GM18502 (cell line): ENCODE results near the gene PHF10.
"Not testable (repeated sequence)": the region's sequence is repeated elsewhere in the genome, so short reads cannot be mapped to it uniquely, and the experiment has no call there.

Source experiments
- ATAC-seq: cut with Tn5 transposase; IDR thresholded peaks from one replicate; pipeline ENCODE4 v1.9.1; 2021; ENCODE audit warnings: mild to moderate bottlenecking; ENCODE audit not compliant: unreplicated experiment, poor library complexity

PHF10 gene

GRCh38 chr6:169723991-169724493 is 258 bp downstream of the PHF10 start:
- peak; percentile 42 for ATAC-seq

- peak; percentile 44 for ATAC-seq
These were observed 945 bp downstream of the PHF10 start for GRCh38 chr6:169723200-169723909.

- peak; percentile 29 for ATAC-seq
These were observed 1.7 kb downstream of the PHF10 start for GRCh38 chr6:169722362-169723199.

GRCh38 chr6:169720207-169720855 is 4.0 kb downstream of the PHF10 start:
- ATAC-seq: no peak

- ATAC-seq: no peak
These were observed 5.2 kb downstream of the PHF10 start for GRCh38 chr6:169719117-169719516.

GRCh38 chr6:169714595-169714994 is 9.7 kb downstream of the PHF10 start:
- ATAC-seq: no peak

- no peak for ATAC-seq
These were observed 10.1 kb downstream of the PHF10 start for GRCh38 chr6:169714178-169714577.

GRCh38 chr6:169710009-169710408 is 14.3 kb downstream of the PHF10 start:
- ATAC-seq: no peak

- peak; percentile 54 for ATAC-seq
These were observed 15.0 kb downstream of the PHF10 start for GRCh38 chr6:169709293-169709692.

GRCh38 chr6:169707772-169708171 is 16.5 kb downstream of the PHF10 start:
- no peak for ATAC-seq

GRCh38 chr6:169702840-169703246 is 21.5 kb downstream of the PHF10 start:
- ATAC-seq: peak; percentile 8

GRCh38 chr6:169701954-169702839 is 22.1 kb downstream of the PHF10 start, which contains the start of the genes C6orf120 and WDR27:
TSS of gene C6orf120 (plus strand) at chr6:169702126. CDS start at chr6:169702460, 334 bp downstream.
TSS of gene WDR27 (minus strand) at chr6:169702029. CDS start at chr6:169689005, 13,024 bp downstream.
- ATAC-seq: peak; percentile 93

- ATAC-seq: peak; percentile 6
These were observed 22.9 kb downstream of the PHF10 start for GRCh38 chr6:169701311-169701953.

GRCh38 chr6:169700296-169700695 is 24.0 kb downstream of the PHF10 start:
- no peak for ATAC-seq

GRCh38 chr6:169697115-169697514 is 27.2 kb downstream of the PHF10 start:
- not testable (repeated sequence) for ATAC-seq

GRCh38 chr6:169695131-169695530 is 29.2 kb downstream of the PHF10 start:
- ATAC-seq: no peak

GRCh38 chr6:169692516-169692915 is 31.8 kb downstream of the PHF10 start:
- no peak for ATAC-seq

- ATAC-seq: no peak
These were observed 33.0 kb downstream of the PHF10 start for GRCh38 chr6:169691260-169691659.

GRCh38 chr6:169689287-169689686 is 35.0 kb downstream of the PHF10 start:
- no peak for ATAC-seq
